Measurements from ENCODE around the gene TRMT2B.

DNA sequence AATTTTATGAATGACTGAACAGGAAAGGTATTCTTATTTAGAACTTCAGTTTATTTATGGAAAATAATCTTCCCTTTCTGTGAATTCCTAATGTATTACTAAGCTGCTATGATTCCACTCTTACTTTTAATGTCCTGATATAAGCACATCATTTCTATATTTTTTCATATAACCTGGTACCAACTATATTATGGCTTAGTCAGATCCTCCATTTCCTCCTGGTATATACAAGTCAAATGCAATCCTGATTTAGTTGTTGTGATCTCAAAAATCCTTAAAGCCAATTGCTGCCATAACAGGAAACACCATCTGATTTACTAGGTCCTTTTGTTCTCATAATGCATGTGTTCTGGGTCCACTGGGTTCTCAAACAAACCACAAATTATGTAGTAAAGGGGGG is 26.8 kb downstream of the TRMT2B start:
- TF ChIP-seq ZNF569 (CRISPR knock-in tag; IDR thresholded peaks at IDR 0.05; ENCODE audit: borderline replicate concordance) (no peak), FOXJ3 (CRISPR knock-in tag; IDR thresholded peaks at IDR 0.05; ENCODE audit: borderline replicate concordance) (no peak), NR2C2 (CRISPR knock-in tag; IDR thresholded peaks at IDR 0.05; ENCODE audit: borderline replicate concordance) (no peak), TAF1 (CRISPR knock-in tag; IDR thresholded peaks at IDR 0.05) (no peak), EZH2 (conservative IDR thresholded peaks at IDR 0.05; ENCODE audit: low read depth, low read length) (no peak), TCF12 (IDR thresholded peaks at IDR 0.05) (no peak), TCF12 (CRISPR knock-in tag; IDR thresholded peaks at IDR 0.05) (no peak), TEAD3 (CRISPR knock-in tag; optimal IDR thresholded peaks at IDR 0.05; ENCODE audit: borderline replicate concordance) (no peak), ZBTB3 (CRISPR knock-in tag; IDR thresholded peaks at IDR 0.05; ENCODE audit: borderline replicate concordance, low read depth) (no peak), POLR2AphosphoS5 (IDR thresholded peaks at IDR 0.05; ENCODE audit: low read depth, low read length) (no peak)
- TF ChIP-seq, protein P1, sequence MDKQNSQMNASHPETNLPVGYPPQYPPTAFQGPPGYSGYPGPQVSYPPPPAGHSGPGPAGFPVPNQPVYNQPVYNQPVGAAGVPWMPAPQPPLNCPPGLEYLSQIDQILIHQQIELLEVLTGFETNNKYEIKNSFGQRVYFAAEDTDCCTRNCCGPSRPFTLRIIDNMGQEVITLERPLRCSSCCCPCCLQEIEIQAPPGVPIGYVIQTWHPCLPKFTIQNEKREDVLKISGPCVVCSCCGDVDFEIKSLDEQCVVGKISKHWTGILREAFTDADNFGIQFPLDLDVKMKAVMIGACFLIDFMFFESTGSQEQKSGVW (CRISPR knock-in tag; IDR thresholded peaks at IDR 0.05; ENCODE audit: borderline replicate concordance), result no peak
- TF ChIP-seq, protein P2, sequence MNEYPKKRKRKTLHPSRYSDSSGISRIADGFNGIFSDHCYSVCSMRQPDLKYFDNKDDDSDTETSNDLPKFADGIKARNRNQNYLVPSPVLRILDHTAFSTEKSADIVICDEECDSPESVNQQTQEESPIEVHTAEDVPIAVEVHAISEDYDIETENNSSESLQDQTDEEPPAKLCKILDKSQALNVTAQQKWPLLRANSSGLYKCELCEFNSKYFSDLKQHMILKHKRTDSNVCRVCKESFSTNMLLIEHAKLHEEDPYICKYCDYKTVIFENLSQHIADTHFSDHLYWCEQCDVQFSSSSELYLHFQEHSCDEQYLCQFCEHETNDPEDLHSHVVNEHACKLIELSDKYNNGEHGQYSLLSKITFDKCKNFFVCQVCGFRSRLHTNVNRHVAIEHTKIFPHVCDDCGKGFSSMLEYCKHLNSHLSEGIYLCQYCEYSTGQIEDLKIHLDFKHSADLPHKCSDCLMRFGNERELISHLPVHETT (CRISPR knock-in tag; conservative IDR thresholded peaks at IDR 0.05), result no peak
